IMR-90 (cell line): ENCODE measurements around the gene DLG4. TPM values are rescaled to one million over a fixed set of nuclear protein-coding genes. Genes with fewer than 3 reads are reported as not detected.

Source experiments
- ATAC-seq: fragments of 200-7000 bp; cut with Tn5 transposase; 2 replicates; pipeline ENCODE4 v1.9.1; 2020; ENCODE audit warnings: low read depth, mild to moderate bottlenecking, moderate library complexity
- BruUV-seq: library from RNA; stranded (reverse); fragments of 400-500 nt; replicated peaks from 2 replicates; lab custom pipeline; 2021; lab: Mats Ljungman, UMichigan
- CTCF ChIA-PET: fragments of 300-600 bp; formaldehyde crosslinking; extraction: SDS; loops from one replicate; lab custom pipeline; 2021; ENCODE audit warnings: antibody characterized with exemption; lab: Yijun Ruan, JAX
- POLR2A ChIA-PET: fragments of 300-600 bp; sonication (Branson Sonifier 250); formaldehyde crosslinking; loops from one replicate; lab custom pipeline; 2022; ENCODE audit warnings: antibody characterized with exemption; ENCODE audit not compliant: unreplicated experiment; lab: Charles Lee
- DNase-seq: peaks from one replicate; pipeline ENCODE4 v3.0.0; 2013
- H2AFZ ChIP-seq: replicated peaks from 2 replicates; pipeline ENCODE3; 2013; ENCODE audit warnings: low read length, mild to moderate bottlenecking; ENCODE audit not compliant: poor library complexity
- H2AK5ac ChIP-seq: 2 replicates; pipeline ENCODE4 v1.6.1; 2013; ENCODE audit warnings: low read depth, low read length, inconsistent platforms
- H2AK9ac ChIP-seq: replicated peaks from 2 replicates; pipeline ENCODE3; 2013; ENCODE audit warnings: mild to moderate bottlenecking, low read depth, low read length, moderate library complexity; ENCODE audit not compliant: poor library complexity
- H2BK120ac ChIP-seq: 2 replicates; pipeline ENCODE4 v1.6.1; 2013; ENCODE audit warnings: low read depth, low read length, inconsistent platforms
- H2BK15ac ChIP-seq: 3 replicates; pipeline ENCODE4 v1.6.1; 2013; ENCODE audit warnings: low read depth, low read length, inconsistent platforms
- H2BK20ac ChIP-seq: 2 replicates; pipeline ENCODE4 v1.6.1; 2013; ENCODE audit warnings: low read depth, mild to moderate bottlenecking, inconsistent platforms, low read length, moderate library complexity
- H2BK5ac ChIP-seq: 2 replicates; pipeline ENCODE4 v1.6.1; 2013; ENCODE audit warnings: mild to moderate bottlenecking, low read depth, low read length, inconsistent platforms; ENCODE audit not compliant: poor library complexity, severe bottlenecking
- H3K14ac ChIP-seq: replicated peaks from 2 replicates; pipeline ENCODE4 v1.6.1; 2013; ENCODE audit warnings: low read depth, low read length, inconsistent platforms
- H3K18ac ChIP-seq: 2 replicates; pipeline ENCODE4 v1.6.1; 2013; ENCODE audit warnings: low read depth, low read length, control low read depth
- H3K23ac ChIP-seq: 2 replicates; pipeline ENCODE4 v1.6.1; 2013; ENCODE audit warnings: low read depth, low read length, inconsistent platforms
- H3K27ac ChIP-seq: 2 replicates; pipeline ENCODE4 v1.5.1; 2013; ENCODE audit warnings: mild to moderate bottlenecking, control low read depth, low read length; ENCODE audit not compliant: insufficient read depth
- H3K27me3 ChIP-seq: 2 replicates; pipeline ENCODE4 v1.6.1; 2013; ENCODE audit warnings: low read length; ENCODE audit not compliant: control insufficient read depth, insufficient read depth
- H3K36me3 ChIP-seq: 2 replicates; pipeline ENCODE4 v1.6.1; 2013; ENCODE audit warnings: low read length, mixed read lengths; ENCODE audit not compliant: control insufficient read depth, insufficient read depth
- H3K4ac ChIP-seq: 2 replicates; pipeline ENCODE4 v1.6.1; 2013; ENCODE audit warnings: low read depth, low read length, inconsistent platforms
- H3K4me1 ChIP-seq: 2 replicates; pipeline ENCODE4 v1.6.1; 2013; ENCODE audit warnings: low read length, mixed read lengths; ENCODE audit not compliant: control insufficient read depth, insufficient read depth
- H3K4me2 ChIP-seq: 2 replicates; pipeline ENCODE4 v1.6.1; 2013; ENCODE audit warnings: low read depth, mild to moderate bottlenecking, control low read depth, low read length, moderate library complexity
- H3K4me3 ChIP-seq: 2 replicates; pipeline ENCODE4 v1.5.1; 2013; ENCODE audit warnings: low read depth, mild to moderate bottlenecking, control low read depth, low read length, moderate library complexity; ENCODE audit not compliant: insufficient read depth
- H3K56ac ChIP-seq: 2 replicates; pipeline ENCODE4 v1.6.1; 2013; ENCODE audit warnings: low read length, inconsistent platforms; ENCODE audit not compliant: insufficient read depth; ENCODE audit errors: extremely low read depth
- H3K79me1 ChIP-seq, 2 experiments: 2 replicates each; pipeline ENCODE4 v1.6.1; 2013; ENCODE audit warnings: low read length in 2 of 2, inconsistent platforms in 1 of 2, low read depth in 1 of 2
- H3K9ac ChIP-seq: 2 replicates; pipeline ENCODE4 v1.6.1; 2013; ENCODE audit warnings: low read depth, low read length, control low read depth
- H3K9me1 ChIP-seq: 2 replicates; pipeline ENCODE4 v1.6.1; 2013; ENCODE audit warnings: low read length, inconsistent platforms; ENCODE audit not compliant: insufficient read depth
- H3K9me3 ChIP-seq: 2 replicates; pipeline ENCODE4 v1.6.1; 2013; ENCODE audit warnings: low read length; ENCODE audit not compliant: control insufficient read depth, insufficient read depth
- H4K20me1 ChIP-seq: 2 replicates; pipeline ENCODE4 v1.6.1; 2013; ENCODE audit warnings: low read length, inconsistent platforms; ENCODE audit not compliant: insufficient read depth
- H4K5ac ChIP-seq: 2 replicates; pipeline ENCODE4 v1.6.1; 2013; ENCODE audit warnings: mild to moderate bottlenecking, low read depth, low read length, control low read depth
- H4K8ac ChIP-seq, 2 experiments: 2 replicates each; pipeline ENCODE4 v1.6.1; 2013; ENCODE audit warnings: low read depth in 2 of 2, low read length in 2 of 2, control low read depth in 1 of 2, inconsistent platforms in 1 of 2
- H4K91ac ChIP-seq: 2 replicates; pipeline ENCODE4 v1.6.1; 2013; ENCODE audit warnings: low read depth, low read length, inconsistent platforms; ENCODE audit not compliant: insufficient read depth
- BHLHE40 ChIP-seq: fragments of 150-350 bp; IDR thresholded peaks from 2 replicates; pipeline ENCODE4 v1.6.1; 2016; ENCODE audit warnings: mild to moderate bottlenecking, low read depth, low read length
- CEBPB ChIP-seq: IDR thresholded peaks from 2 replicates; pipeline ENCODE4 v1.6.1; 2012; ENCODE audit warnings: low read depth, low read length, improper control_type of control experiment
- CHD1 ChIP-seq: IDR thresholded peaks from 2 replicates; pipeline ENCODE4 v1.6.1; 2012; ENCODE audit warnings: low read depth, low read length, improper control_type of control experiment
- ELK1 ChIP-seq: fragments of 150-350 bp; IDR thresholded peaks from 2 replicates; pipeline ENCODE4 v1.6.1; 2016; ENCODE audit warnings: low read depth, mild to moderate bottlenecking, low read length, moderate library complexity, borderline replicate concordance
- FOS ChIP-seq: fragments of 150-350 bp; IDR thresholded peaks from 2 replicates; pipeline ENCODE4 v1.6.1; 2016; ENCODE audit warnings: low read depth, low read length
- MAFK ChIP-seq: IDR thresholded peaks from 2 replicates; pipeline ENCODE4 v1.6.1; 2012; ENCODE audit warnings: low read depth, low read length, improper control_type of control experiment
- MAZ ChIP-seq: IDR thresholded peaks from 2 replicates; pipeline ENCODE4 v1.6.1; 2012; ENCODE audit warnings: low read depth, mild to moderate bottlenecking, low read length, improper control_type of control experiment, moderate library complexity, borderline replicate concordance
- MXI1 ChIP-seq: IDR thresholded peaks from 2 replicates; pipeline ENCODE4 v1.6.1; 2012; ENCODE audit warnings: low read depth, mild to moderate bottlenecking, low read length, moderate library complexity, borderline replicate concordance
- NFE2L2 ChIP-seq: fragments of 150-350 bp; IDR thresholded peaks from 2 replicates; pipeline ENCODE4 v1.6.1; 2016; ENCODE audit warnings: low read depth, mild to moderate bottlenecking, low read length
- POLR2A ChIP-seq: IDR thresholded peaks from 2 replicates; pipeline ENCODE4 v1.6.1; 2012; ENCODE audit warnings: mild to moderate bottlenecking, low read depth, low read length
- RAD21 ChIP-seq: IDR thresholded peaks from 2 replicates; pipeline ENCODE4 v1.6.1; 2012; ENCODE audit warnings: low read length, improper control_type of control experiment
- RCOR1 ChIP-seq: IDR thresholded peaks from 2 replicates; pipeline ENCODE4 v1.6.1; 2012; ENCODE audit warnings: mild to moderate bottlenecking, low read length, improper control_type of control experiment; ENCODE audit not compliant: insufficient replicate concordance
- RFX5 ChIP-seq: IDR thresholded peaks from 2 replicates; pipeline ENCODE4 v1.8.0; 2012; ENCODE audit warnings: low read depth, mild to moderate bottlenecking, low read length, moderate library complexity
- SMC3 ChIP-seq: fragments of 150-350 bp; IDR thresholded peaks from 2 replicates; pipeline ENCODE4 v1.6.1; 2016; ENCODE audit warnings: low read depth, mild to moderate bottlenecking, antibody characterized with exemption, low read length, moderate library complexity
- USF2 ChIP-seq: fragments of 150-350 bp; IDR thresholded peaks from 2 replicates; pipeline ENCODE4 v1.6.1; 2017; ENCODE audit warnings: mild to moderate bottlenecking, antibody characterized with exemption, low read length, low read depth
- WGBS, 2 experiments: methylation state at CpG; one replicate each; pipeline versions ENCODE4 v1.1.5 to v1.1.7; 2013; ENCODE audit warnings: missing lambda C conversion rate in 2 of 2; ENCODE audit not compliant: insufficient read length in 1 of 2; ENCODE audit errors: extremely low coverage in 2 of 2; 5-methylcytosine and 5-hydroxymethylcytosine counted together
- dilution Hi-C: fragments of 300-500 bp; cut with HindIII; formaldehyde crosslinking; loops from one replicate; pipeline ENCODE4 v1.14.3; 2018; ENCODE audit warnings: low sequenced_read_pairs; ENCODE audit not compliant: unreplicated experiment
- in situ Hi-C: fragments of 300-500 bp; cut with MboI; formaldehyde crosslinking; loops from 3 replicates; pipeline ENCODE4 v1.14.3; 2019; ENCODE audit warnings: low sequenced_read_pairs, inconsistent platforms, mixed read lengths
- intact Hi-C: fragments of 100-400 bp; cut with micrococcal nuclease; formaldehyde crosslinking; loops from 2 replicates; pipeline ENCODE4 v1.10.0; 2022
- polyA plus RNA-seq, 3 experiments: library from polyadenylated mRNA; depleted of rRNA; stranded (reverse); fragments of >200 nt; gene quantifications; 2 replicates each; pipeline ENCODE4 v1.2.3, GENCODE V29; 2012; ENCODE audit warnings: low replicate concordance in 1 of 3
- total RNA-seq: library from RNA; depleted of rRNA; stranded (reverse); fragments of >200 nt; gene quantifications from 2 replicates; pipeline ENCODE4 v1.2.3, GENCODE V29; 2012
- TF ChIP-seq, protein P1 (sequence below): conservative IDR thresholded peaks from 2 replicates; pipeline ENCODE4 v1.5.1; 2012; ENCODE audit warnings: mild to moderate bottlenecking, low read depth, low read length, improper control_type of control experiment

The DLG4 gene
- total and polyA plus RNA-seq, 2 of the 4 experiments (the other 2 are of a cell fraction) = 8.2 to 30.5 TPM

DNA sequence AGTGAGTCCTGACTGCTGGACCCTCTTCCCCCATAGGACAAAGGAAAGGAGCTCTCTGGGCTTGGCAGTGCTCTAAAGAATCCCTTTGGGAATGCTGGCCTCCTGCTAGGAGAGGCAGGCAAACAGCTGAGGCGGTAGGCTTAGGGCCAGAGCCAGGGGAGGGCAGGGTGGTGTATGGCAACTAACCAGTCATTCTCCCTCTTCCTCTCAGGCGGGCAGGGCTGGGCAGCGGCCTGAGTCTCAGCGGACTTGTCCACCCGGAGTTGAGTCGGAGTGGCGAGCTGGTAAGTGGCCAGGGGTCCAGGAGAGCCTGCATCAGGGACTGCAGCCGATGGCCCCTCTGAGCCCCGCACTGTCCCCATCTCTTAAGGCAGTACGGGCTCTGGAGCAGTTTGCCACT lies 4.5 kb upstream of the DLG4 start:
- no peak overlapping the region for H2BK5ac ChIP-seq
- H4K8ac ChIP-seq = no peak overlapping the region
- WGBS, 2 experiments = 100% methylated on average over 5 of the region's 10 CpGs; no CpG with 5 or more reads in 1 of the 2 experiments
- no peak overlapping the region for H4K5ac ChIP-seq
- H3K56ac ChIP-seq = no peak overlapping the region
- peaks cover 32% of the 10 kb centered on the region for H4K20me1 ChIP-seq
- H3K4ac ChIP-seq = no peak overlapping the region
- no peaks in the 10 kb centered on the region for H3K9me3 ChIP-seq
- ATAC-seq (no peak), DNase-seq (no peak)
- in situ Hi-C loops = no loop called here
- dilution Hi-C loops = no loop called here
- no peak overlapping the region for H3K4me3 ChIP-seq
- no peak overlapping the region for H3K14ac ChIP-seq
- H3K18ac ChIP-seq = no peak overlapping the region
- H2BK15ac ChIP-seq = no peak overlapping the region
- H2BK120ac ChIP-seq = no peak overlapping the region
- no peak overlapping the region for H4K91ac ChIP-seq
- ChIA-PET POLR2A (interaction anchor here (0.6 kb wide), 2 partner anchors 10 kb away, joined by 3 read pairs; partner anchors contain the start of gene DVL2), CTCF (no interaction called here)
- intact Hi-C loops = no loop called here
- no peak overlapping the region for H3K27ac ChIP-seq
- BruUV-seq = no TSS peak
- H2AK5ac ChIP-seq = no peak overlapping the region
- H3K4me1 ChIP-seq = peaks cover 11% of the 10 kb centered on the region
- H2BK20ac ChIP-seq = no peak overlapping the region
- H3K4me2 ChIP-seq = no peak overlapping the region
- H3K36me3 ChIP-seq = peaks cover 75% of the 10 kb centered on the region
- no peak overlapping the region for H3K9ac ChIP-seq
- H3K79me1 ChIP-seq = peaks cover 8 to 74% of the 10 kb centered on the region in 2 experiments
- TF ChIP-seq RCOR1 = no peak
- no peak for TF ChIP-seq RAD21
- TF ChIP-seq NFE2L2 = no peak
- no peak for TF ChIP-seq SMC3
- no peak for TF ChIP-seq BHLHE40
- TF ChIP-seq RFX5 = no peak
- no peak for TF ChIP-seq POLR2A
- TF ChIP-seq, protein P1, sequence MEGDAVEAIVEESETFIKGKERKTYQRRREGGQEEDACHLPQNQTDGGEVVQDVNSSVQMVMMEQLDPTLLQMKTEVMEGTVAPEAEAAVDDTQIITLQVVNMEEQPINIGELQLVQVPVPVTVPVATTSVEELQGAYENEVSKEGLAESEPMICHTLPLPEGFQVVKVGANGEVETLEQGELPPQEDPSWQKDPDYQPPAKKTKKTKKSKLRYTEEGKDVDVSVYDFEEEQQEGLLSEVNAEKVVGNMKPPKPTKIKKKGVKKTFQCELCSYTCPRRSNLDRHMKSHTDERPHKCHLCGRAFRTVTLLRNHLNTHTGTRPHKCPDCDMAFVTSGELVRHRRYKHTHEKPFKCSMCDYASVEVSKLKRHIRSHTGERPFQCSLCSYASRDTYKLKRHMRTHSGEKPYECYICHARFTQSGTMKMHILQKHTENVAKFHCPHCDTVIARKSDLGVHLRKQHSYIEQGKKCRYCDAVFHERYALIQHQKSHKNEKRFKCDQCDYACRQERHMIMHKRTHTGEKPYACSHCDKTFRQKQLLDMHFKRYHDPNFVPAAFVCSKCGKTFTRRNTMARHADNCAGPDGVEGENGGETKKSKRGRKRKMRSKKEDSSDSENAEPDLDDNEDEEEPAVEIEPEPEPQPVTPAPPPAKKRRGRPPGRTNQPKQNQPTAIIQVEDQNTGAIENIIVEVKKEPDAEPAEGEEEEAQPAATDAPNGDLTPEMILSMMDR = no peak
- no peak for TF ChIP-seq ELK1
- no peak for TF ChIP-seq FOS
- no peak for TF ChIP-seq CHD1
- no peak for TF ChIP-seq MAZ
- no peak for TF ChIP-seq MAFK
- no peak for TF ChIP-seq MXI1
- TF ChIP-seq USF2 = no peak
- no peak for TF ChIP-seq CEBPB
- H3K23ac ChIP-seq = no peak overlapping the region
- H2AK9ac ChIP-seq = peak overlapping the region; percentile 34
- peaks cover 12% of the 10 kb centered on the region; the same call in 1 of the 2 replicates for H3K9me1 ChIP-seq
- H2AFZ ChIP-seq = no peak overlapping the region
- H3K27me3 ChIP-seq = no peaks in the 10 kb centered on the region
